ENCODE data around the gene RIOK1. TPM values are rescaled to one million over a fixed set of nuclear protein-coding genes. Genes with fewer than 3 reads are reported as not detected.

The RIOK1 gene
- total and polyA plus RNA-seq, 2 of the 13 experiments (the other 11 are each of a cell fraction or from before 2014, with no cell fraction given), result 9.4 to 37.8 TPM

- TF ChIP-seq UBTF (CRISPR knock-in tag; IDR thresholded peaks at IDR 0.05), result peak; percentile 96
- peak; percentile 99 for TF ChIP-seq ZNF547 (CRISPR knock-in tag; IDR thresholded peaks at IDR 0.05)
- peak; percentile 34; the same call in 1 of the 2 replicates for TF ChIP-seq MED13 (CRISPR knock-in tag; IDR thresholded peaks at IDR 0.05)
- TF ChIP-seq, protein P1, sequence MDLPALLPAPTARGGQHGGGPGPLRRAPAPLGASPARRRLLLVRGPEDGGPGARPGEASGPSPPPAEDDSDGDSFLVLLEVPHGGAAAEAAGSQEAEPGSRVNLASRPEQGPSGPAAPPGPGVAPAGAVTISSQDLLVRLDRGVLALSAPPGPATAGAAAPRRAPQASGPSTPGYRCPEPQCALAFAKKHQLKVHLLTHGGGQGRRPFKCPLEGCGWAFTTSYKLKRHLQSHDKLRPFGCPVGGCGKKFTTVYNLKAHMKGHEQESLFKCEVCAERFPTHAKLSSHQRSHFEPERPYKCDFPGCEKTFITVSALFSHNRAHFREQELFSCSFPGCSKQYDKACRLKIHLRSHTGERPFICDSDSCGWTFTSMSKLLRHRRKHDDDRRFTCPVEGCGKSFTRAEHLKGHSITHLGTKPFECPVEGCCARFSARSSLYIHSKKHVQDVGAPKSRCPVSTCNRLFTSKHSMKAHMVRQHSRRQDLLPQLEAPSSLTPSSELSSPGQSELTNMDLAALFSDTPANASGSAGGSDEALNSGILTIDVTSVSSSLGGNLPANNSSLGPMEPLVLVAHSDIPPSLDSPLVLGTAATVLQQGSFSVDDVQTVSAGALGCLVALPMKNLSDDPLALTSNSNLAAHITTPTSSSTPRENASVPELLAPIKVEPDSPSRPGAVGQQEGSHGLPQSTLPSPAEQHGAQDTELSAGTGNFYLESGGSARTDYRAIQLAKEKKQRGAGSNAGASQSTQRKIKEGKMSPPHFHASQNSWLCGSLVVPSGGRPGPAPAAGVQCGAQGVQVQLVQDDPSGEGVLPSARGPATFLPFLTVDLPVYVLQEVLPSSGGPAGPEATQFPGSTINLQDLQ (CRISPR knock-in tag; IDR thresholded peaks at IDR 0.05), result peak; percentile 87
- no peak for TF ChIP-seq FOXM1 (CRISPR knock-in tag; IDR thresholded peaks at IDR 0.05)
- no peak for TF ChIP-seq FOXP1 (IDR thresholded peaks at IDR 0.05)
- TF ChIP-seq FOXP1 (CRISPR knock-in tag; IDR thresholded peaks at IDR 0.05), result no peak
- no peak; the same call in 1 of the 2 replicates for TF ChIP-seq TCF7 (IDR thresholded peaks at IDR 0.05; ENCODE audit: low read depth)
- TF ChIP-seq MIXL1 (CRISPR knock-in tag; IDR thresholded peaks at IDR 0.05), result no peak; the same call in none of the 2 replicates
- peak; percentile 87 for TF ChIP-seq ZBTB26 (CRISPR knock-in tag; IDR thresholded peaks at IDR 0.05; ENCODE audit: borderline replicate concordance)
- TF ChIP-seq GABPA (IDR thresholded peaks at IDR 0.05; ENCODE audit: low read depth, low read length), result peak; percentile 97
- peak; percentile 100 for TF ChIP-seq GABPA (CRISPR knock-in tag; IDR thresholded peaks at IDR 0.05; ENCODE audit: low read depth)
- TF ChIP-seq RAD21 (CRISPR knock-in tag; IDR thresholded peaks at IDR 0.05), result peak; percentile 62
- TF ChIP-seq AGO1 (IDR thresholded peaks at IDR 0.05; ENCODE audit: low read depth, low read length, poor library complexity, severe bottlenecking), result peak; percentile 76
- TF ChIP-seq FOXA1 (IDR thresholded peaks at IDR 0.05), result no peak
- TF ChIP-seq FOXA1 (CRISPR knock-in tag; IDR thresholded peaks at IDR 0.05), result peak; percentile 27; the same call in 1 of the 2 replicates
- TF ChIP-seq U2AF1 (optimal IDR thresholded peaks at IDR 0.05; ENCODE audit: low read depth, low read length), result peak; percentile 59
- no peak for TF ChIP-seq ETS1 (CRISPR knock-in tag; IDR thresholded peaks at IDR 0.05)
- peak; percentile 93; the same call in 1 of the 2 replicates for TF ChIP-seq TOPORS (CRISPR knock-in tag; IDR thresholded peaks at IDR 0.05)
- peak; percentile 43 for TF ChIP-seq SIX4 (CRISPR knock-in tag; IDR thresholded peaks at IDR 0.05)
- no peak for TF ChIP-seq CEBPB (IDR thresholded peaks at IDR 0.05; ENCODE audit: borderline replicate concordance, low read depth, low read length)
- peak; percentile 96; the same call in 1 of the 2 replicates for TF ChIP-seq ZFP82 (CRISPR knock-in tag; IDR thresholded peaks at IDR 0.05; ENCODE audit: borderline replicate concordance)
- TF ChIP-seq REL (CRISPR knock-in tag; conservative IDR thresholded peaks at IDR 0.05), result peak; percentile 99
- TF ChIP-seq ZNF670 (CRISPR knock-in tag; IDR thresholded peaks at IDR 0.05; ENCODE audit: borderline replicate concordance), result peak; percentile 92
Observed at GRCh38 chr6:7389451-7390225, at the start of gene RIOK1, which contains the start of gene CAGE1 (continued).

Data from HepG2 (cell line).